Cerebellar nuclear complex (tissue), 1 donor: ENCODE data around the gene SNRPA1.
"Not testable (repeated sequence)": the region's sequence is repeated elsewhere in the genome, so short reads cannot be mapped to it uniquely, and the experiment has no call there.

ENCODE experiments used
- DNase-seq, 2 experiments: peaks; one replicate each; lab custom pipeline; 2025; lab: John Stamatoyannopoulos, UW

Gene SNRPA1

GRCh38 chr15:101295607-101296161 lies 636 bp upstream of the SNRPA1 start:
- no peak for DNase-seq

GRCh38 chr15:101293122-101293521 lies 1.9 kb downstream of the SNRPA1 start:
- no peak for DNase-seq

- no peak for DNase-seq
Observed at GRCh38 chr15:101288905-101289513, 6.0 kb downstream of the SNRPA1 start.

- not testable (repeated sequence) for DNase-seq
Observed at GRCh38 chr15:101287342-101287741, 7.7 kb downstream of the SNRPA1 start.

- DNase-seq = no peak
Observed at GRCh38 chr15:101286471-101287114, 8.5 kb downstream of the SNRPA1 start.

- DNase-seq = no peak
Observed at GRCh38 chr15:101283931-101284330, 11.1 kb downstream of the SNRPA1 start.

GRCh38 chr15:101280007-101280406 lies 15.0 kb downstream of the SNRPA1 start:
- DNase-seq = no peak

GRCh38 chr15:101277943-101278564 lies 17.0 kb downstream of the SNRPA1 start:
- no peak for DNase-seq

- DNase-seq = peak in 1 of 2 experiments; percentile 20
Observed at GRCh38 chr15:101277038-101277822, 17.8 kb downstream of the SNRPA1 start, which contains the start of gene SELENOS. SELENOS (minus strand) TSS chr15:101277485; CDS start chr15:101277417, 68 bp downstream.

- DNase-seq = no peak
Observed at GRCh38 chr15:101276501-101277037, 18.5 kb downstream of the SNRPA1 start.

GRCh38 chr15:101275018-101275417 lies 20.0 kb downstream of the SNRPA1 start:
- DNase-seq = no peak

- no peak for DNase-seq
Observed at GRCh38 chr15:101273534-101273933, 21.5 kb downstream of the SNRPA1 start.

GRCh38 chr15:101272584-101272983 lies 22.5 kb downstream of the SNRPA1 start:
- DNase-seq = no peak

GRCh38 chr15:101269479-101270223 lies 25.4 kb downstream of the SNRPA1 start:
- no peak for DNase-seq

GRCh38 chr15:101267320-101268104 lies 27.5 kb downstream of the SNRPA1 start:
- DNase-seq = no peak

GRCh38 chr15:101266787-101267186 lies 28.3 kb downstream of the SNRPA1 start:
- no peak for DNase-seq

- no peak for DNase-seq
Observed at GRCh38 chr15:101266034-101266433, 29.0 kb downstream of the SNRPA1 start.

GRCh38 chr15:101264911-101265641 lies 30.0 kb downstream of the SNRPA1 start:
- DNase-seq = no peak

GRCh38 chr15:101264011-101264410 lies 31.0 kb downstream of the SNRPA1 start:
- no peak for DNase-seq

- no peak for DNase-seq
Observed at GRCh38 chr15:101262551-101262950, 32.5 kb downstream of the SNRPA1 start.
